ENCODE results near the gene FDXACB1.

FDXACB1 gene, protein sequence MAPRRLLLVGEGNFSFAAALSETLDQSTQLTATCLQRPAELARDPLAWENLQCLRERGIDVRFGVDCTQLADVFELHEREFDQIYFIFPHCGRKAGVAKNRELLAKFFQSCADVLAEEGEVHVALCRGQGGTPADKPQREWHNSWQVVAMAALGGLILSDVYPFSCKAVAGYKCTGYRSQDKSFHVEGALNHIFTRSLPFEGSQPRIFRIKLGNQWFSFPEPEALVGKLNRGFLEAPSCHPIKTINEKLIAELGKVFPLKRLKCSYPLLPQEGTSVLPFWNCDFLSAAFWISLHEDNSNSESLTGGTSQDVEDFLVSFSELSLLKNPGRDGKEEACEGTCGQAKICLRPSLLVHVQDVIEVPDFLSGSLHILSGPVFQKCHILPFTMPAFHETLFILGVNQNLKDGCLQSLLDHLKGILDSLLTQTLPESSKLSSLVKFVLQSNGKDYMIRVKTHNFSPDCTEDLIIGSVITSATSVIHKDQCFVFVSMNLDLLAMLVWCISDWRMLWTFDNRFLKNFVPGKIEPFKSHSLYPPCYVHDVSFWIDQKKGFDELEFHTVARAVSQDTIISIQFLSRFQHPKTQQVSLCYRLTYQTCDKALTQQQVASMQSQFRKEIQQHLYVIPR

DNA sequence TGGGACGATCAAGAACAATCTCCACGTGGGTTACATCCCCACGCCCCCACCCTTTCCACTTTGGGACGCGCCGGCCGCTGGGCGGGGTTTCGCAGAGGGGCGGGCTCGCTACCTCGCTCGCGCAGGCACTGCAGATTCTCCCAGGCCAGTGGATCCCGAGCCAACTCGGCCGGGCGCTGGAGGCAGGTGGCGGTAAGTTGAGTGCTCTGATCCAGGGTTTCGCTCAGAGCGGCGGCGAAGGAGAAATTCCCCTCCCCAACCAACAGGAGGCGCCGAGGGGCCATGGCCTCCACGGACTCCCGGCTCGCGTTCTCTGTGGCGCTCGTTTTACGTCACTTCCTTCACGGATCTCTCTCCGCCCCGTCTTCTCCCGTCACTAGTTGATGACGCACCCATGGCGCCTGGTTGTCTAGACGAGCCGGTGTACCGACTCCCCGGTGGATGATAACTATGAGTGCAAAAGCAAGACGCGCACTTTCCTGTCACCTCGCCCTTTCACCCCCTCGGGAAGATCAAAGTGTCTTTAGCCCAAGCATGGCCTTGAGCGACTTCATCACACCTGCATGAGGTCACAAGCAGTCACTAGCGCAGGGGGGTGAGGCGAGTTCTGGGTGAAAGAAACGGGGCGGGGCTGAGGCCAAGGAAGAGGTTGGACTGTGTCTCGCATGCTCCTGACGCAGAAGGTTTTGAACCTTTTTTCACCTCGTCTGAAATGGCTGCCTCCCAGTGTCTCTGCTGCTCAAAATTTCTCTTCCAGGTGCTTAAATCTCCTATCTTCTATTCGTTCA is at the start of gene FDXACB1, which contains the start of gene CFAP68:
FDXACB1 (minus strand) TSS at position 317 of the 788 bp plus-strand sequence; CDS start at position 284, 33 bp downstream.
CFAP68 (plus strand) TSS at position 693 of the 788 bp plus-strand sequence; CDS start at position 713, 20 bp downstream.
- Histone ChIP-seq H3K27me3 (ENCODE audit: insufficient read depth, insufficient read length) (no peaks in the 10 kb centered on the region), H3K4me1 (ENCODE audit: insufficient read depth, insufficient read length) (no peaks in the 10 kb centered on the region), H3K4me3 (ENCODE audit: insufficient read length, low read depth) (peak within 1 kb of the TSS; percentile 81), H3K36me3 (ENCODE audit: insufficient read depth, insufficient read length, low read length) (peaks cover 4% of the 10 kb centered on the region), H3K9me3 (ENCODE audit: insufficient read depth, low read length) (no peaks in the 10 kb centered on the region), H3K9ac (ENCODE audit: insufficient read length, low read depth) (peak within 1 kb of the TSS; percentile 88)
- DNase-seq (ENCODE audit: low read depth, low spot score) = peak; percentile 97
- peak; percentile 31 for TF ChIP-seq YY1 (IDR thresholded peaks at IDR 0.05; ENCODE audit: insufficient read depth, insufficient read length)
- no peak for TF ChIP-seq ZNF274 (IDR thresholded peaks at IDR 0.05; ENCODE audit: low read depth, low read length)

DNA sequence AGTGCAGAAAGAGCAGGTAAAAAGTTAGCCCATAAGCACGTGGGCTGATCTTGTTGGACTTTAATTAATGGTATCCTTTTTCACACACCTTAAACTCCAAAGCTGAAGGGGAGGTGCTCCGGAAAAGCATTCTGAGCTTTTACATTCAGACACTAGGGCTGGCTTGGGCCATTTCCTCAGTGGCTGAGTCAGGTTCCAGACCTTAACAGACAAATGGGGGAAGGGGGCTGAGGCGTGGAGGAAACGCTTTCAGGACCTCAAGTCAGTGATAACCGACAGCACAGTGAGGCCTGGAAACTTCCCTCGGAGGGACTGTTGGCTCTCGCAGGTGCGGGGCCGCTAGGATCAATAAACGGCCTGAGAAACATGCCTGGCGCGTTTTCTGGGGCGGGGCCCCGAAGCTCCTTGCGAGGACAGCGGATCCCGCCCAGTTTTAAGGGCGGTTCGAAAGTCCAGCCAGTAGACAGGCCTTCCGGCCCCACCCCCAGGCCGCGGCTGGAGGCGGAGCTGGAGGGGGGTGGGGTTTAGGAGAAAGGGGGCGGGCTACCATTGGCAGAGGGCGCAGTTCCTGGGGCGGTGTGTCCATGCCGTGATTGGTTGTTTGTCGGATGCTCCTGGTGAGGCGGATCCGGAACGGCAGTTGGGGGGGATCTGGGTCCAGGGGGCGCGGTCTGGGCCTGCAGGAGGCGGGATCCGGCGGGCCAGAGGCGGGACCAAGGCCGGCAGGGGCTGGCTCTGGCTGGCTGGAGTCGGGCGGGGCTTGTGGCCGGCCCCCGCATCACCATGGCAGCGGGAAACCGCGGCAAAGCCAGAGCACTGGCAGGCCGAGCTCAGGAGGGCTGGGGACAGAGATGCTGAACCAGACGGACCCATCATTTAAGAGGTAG is 47.8 kb upstream of the FDXACB1 start:
- Histone ChIP-seq H3K9ac (ENCODE audit: insufficient read length, low read depth) (peak overlapping the region; percentile 77), H3K27me3 (ENCODE audit: insufficient read depth, insufficient read length) (no peaks in the 10 kb centered on the region), H3K4me3 (ENCODE audit: insufficient read length, low read depth) (peak overlapping the region; percentile 43), H3K36me3 (ENCODE audit: insufficient read depth, insufficient read length, low read length) (no peaks in the 10 kb centered on the region), H3K9me3 (ENCODE audit: insufficient read depth, low read length) (no peaks in the 10 kb centered on the region), H3K4me1 (ENCODE audit: insufficient read depth, insufficient read length) (no peaks in the 10 kb centered on the region)
- TF ChIP-seq ZNF274 (IDR thresholded peaks at IDR 0.05; ENCODE audit: low read depth, low read length) = no peak
- no peak for TF ChIP-seq SUZ12 (IDR thresholded peaks at IDR 0.05; ENCODE audit: extremely low read depth, insufficient read depth, insufficient read length)
- no peak for TF ChIP-seq YY1 (IDR thresholded peaks at IDR 0.05; ENCODE audit: insufficient read depth, insufficient read length)
- DNase-seq (ENCODE audit: low read depth, low spot score) = peak; percentile 94

DNA sequence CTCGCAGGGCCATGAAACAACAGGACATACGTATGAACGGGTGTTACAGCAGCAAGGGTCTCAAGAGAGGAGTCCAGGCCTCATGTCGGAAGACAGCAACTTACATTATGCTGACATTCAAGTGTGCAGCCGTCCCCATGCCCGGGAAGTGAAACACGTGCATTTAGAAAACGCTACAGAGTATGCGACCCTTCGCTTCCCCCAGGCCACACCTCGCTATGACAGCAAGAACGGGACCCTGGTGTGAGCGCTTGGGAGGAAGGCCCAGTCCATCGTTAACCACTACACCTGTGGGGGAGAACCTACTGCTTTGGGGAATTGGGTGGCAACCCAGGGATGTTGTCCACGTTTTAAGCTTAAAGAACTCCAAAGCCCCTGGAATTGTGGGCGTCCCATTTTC is 47.0 kb upstream of the FDXACB1 start:
- no peaks in the 10 kb centered on the region for H3K4me1 ChIP-seq (ENCODE audit: insufficient read depth, insufficient read length)
- no peaks in the 10 kb centered on the region for H3K9me3 ChIP-seq (ENCODE audit: insufficient read depth, low read length)
- H3K27me3 ChIP-seq (ENCODE audit: insufficient read depth, insufficient read length) = no peaks in the 10 kb centered on the region
- no peaks in the 10 kb centered on the region for H3K36me3 ChIP-seq (ENCODE audit: insufficient read depth, insufficient read length, low read length)
- peak overlapping the region; percentile 43 for H3K4me3 ChIP-seq (ENCODE audit: insufficient read length, low read depth)
- TF ChIP-seq YY1 (IDR thresholded peaks at IDR 0.05; ENCODE audit: insufficient read depth, insufficient read length) (no peak), ZNF274 (IDR thresholded peaks at IDR 0.05; ENCODE audit: low read depth, low read length) (no peak), SUZ12 (IDR thresholded peaks at IDR 0.05; ENCODE audit: extremely low read depth, insufficient read depth, insufficient read length) (no peak)
- H3K9ac ChIP-seq (ENCODE audit: insufficient read length, low read depth) = peak overlapping the region; percentile 77
- no peak for DNase-seq (ENCODE audit: low read depth, low spot score)

DNA sequence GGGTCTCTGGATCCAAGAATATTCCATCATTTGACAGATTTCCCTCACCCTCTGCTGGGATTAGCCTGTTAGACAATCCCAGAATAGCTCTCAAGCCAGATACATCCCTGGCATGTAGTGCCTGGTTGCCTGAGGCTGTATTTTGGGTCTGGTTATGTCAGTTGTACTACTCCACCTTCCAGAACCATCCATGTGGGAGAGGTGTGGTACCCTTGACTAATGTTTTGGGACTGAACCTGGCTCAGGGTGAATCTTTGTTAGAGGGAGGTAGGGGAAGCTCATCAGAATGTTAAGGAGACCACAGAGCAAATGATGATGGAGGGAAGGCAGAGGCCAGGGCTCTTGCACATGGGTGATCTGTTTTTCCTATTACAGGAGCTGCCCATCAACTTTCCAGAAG is 45.0 kb upstream of the FDXACB1 start:
- Histone ChIP-seq H3K9me3 (ENCODE audit: insufficient read depth, low read length) (no peaks in the 10 kb centered on the region), H3K9ac (ENCODE audit: insufficient read length, low read depth) (no peak overlapping the region), H3K4me3 (ENCODE audit: insufficient read length, low read depth) (no peak overlapping the region), H3K36me3 (ENCODE audit: insufficient read depth, insufficient read length, low read length) (no peaks in the 10 kb centered on the region), H3K27me3 (ENCODE audit: insufficient read depth, insufficient read length) (no peaks in the 10 kb centered on the region), H3K4me1 (ENCODE audit: insufficient read depth, insufficient read length) (no peaks in the 10 kb centered on the region)
- TF ChIP-seq YY1 (IDR thresholded peaks at IDR 0.05; ENCODE audit: insufficient read depth, insufficient read length) (no peak), ZNF274 (IDR thresholded peaks at IDR 0.05; ENCODE audit: low read depth, low read length) (no peak), SUZ12 (IDR thresholded peaks at IDR 0.05; ENCODE audit: extremely low read depth, insufficient read depth, insufficient read length) (no peak)
- no peak for DNase-seq (ENCODE audit: low read depth, low spot score)

DNA sequence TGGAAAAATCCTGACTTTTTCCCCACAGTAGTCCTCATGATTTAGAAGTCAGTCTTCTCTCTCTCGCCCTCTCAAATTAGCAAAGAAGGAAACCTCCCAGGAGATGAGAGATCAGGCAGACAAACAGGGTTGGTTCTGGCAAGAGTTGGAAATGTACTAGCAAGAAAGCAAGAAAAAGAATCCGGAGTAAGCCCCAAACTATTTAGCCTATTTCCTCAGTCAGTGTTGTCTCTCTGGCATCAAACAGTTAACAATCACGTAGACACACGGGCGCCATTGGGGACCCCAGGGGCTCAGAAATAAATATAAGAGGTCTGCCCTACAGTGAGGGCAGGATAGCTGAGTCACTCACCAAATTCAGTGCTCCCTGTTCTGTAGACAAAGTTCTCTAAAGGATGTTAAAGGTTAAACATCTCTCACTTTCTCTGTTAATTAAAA is 44.4 kb upstream of the FDXACB1 start:
- H3K9ac ChIP-seq (ENCODE audit: insufficient read length, low read depth) = no peak overlapping the region
- no peak overlapping the region for H3K4me3 ChIP-seq (ENCODE audit: insufficient read length, low read depth)
- no peaks in the 10 kb centered on the region for H3K4me1 ChIP-seq (ENCODE audit: insufficient read depth, insufficient read length)
- TF ChIP-seq SUZ12 (IDR thresholded peaks at IDR 0.05; ENCODE audit: extremely low read depth, insufficient read depth, insufficient read length) = no peak
- no peak for TF ChIP-seq YY1 (IDR thresholded peaks at IDR 0.05; ENCODE audit: insufficient read depth, insufficient read length)
- no peak for TF ChIP-seq ZNF274 (IDR thresholded peaks at IDR 0.05; ENCODE audit: low read depth, low read length)
- no peaks in the 10 kb centered on the region for H3K27me3 ChIP-seq (ENCODE audit: insufficient read depth, insufficient read length)
- H3K9me3 ChIP-seq (ENCODE audit: insufficient read depth, low read length) = no peaks in the 10 kb centered on the region
- DNase-seq (ENCODE audit: low read depth, low spot score) = no peak
- H3K36me3 ChIP-seq (ENCODE audit: insufficient read depth, insufficient read length, low read length) = no peaks in the 10 kb centered on the region

DNA sequence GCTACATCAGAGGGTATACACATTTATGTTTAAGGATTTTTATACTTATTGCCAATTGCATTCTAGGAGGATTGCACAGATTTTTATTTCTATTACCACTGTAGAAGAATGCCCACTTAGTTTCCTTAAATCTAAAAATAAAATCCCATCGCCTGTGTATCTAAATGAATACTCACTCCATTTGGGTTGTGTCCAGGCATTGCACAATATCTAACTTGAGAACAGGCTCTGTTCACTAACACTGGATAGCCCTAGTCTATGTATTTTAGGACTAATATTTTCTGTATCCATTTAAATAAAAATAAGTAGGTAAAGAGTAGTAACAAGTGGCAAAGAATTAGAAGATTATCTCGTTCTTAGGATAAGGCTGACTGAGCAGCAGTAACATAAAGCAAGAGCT is 43.8 kb upstream of the FDXACB1 start:
- Histone ChIP-seq H3K36me3 (ENCODE audit: insufficient read depth, insufficient read length, low read length) (no peaks in the 10 kb centered on the region), H3K4me3 (ENCODE audit: insufficient read length, low read depth) (no peak overlapping the region), H3K9ac (ENCODE audit: insufficient read length, low read depth) (no peak overlapping the region), H3K27me3 (ENCODE audit: insufficient read depth, insufficient read length) (no peaks in the 10 kb centered on the region), H3K4me1 (ENCODE audit: insufficient read depth, insufficient read length) (no peaks in the 10 kb centered on the region), H3K9me3 (ENCODE audit: insufficient read depth, low read length) (no peaks in the 10 kb centered on the region)
- no peak for TF ChIP-seq SUZ12 (IDR thresholded peaks at IDR 0.05; ENCODE audit: extremely low read depth, insufficient read depth, insufficient read length)
- no peak for TF ChIP-seq ZNF274 (IDR thresholded peaks at IDR 0.05; ENCODE audit: low read depth, low read length)
- no peak for TF ChIP-seq YY1 (IDR thresholded peaks at IDR 0.05; ENCODE audit: insufficient read depth, insufficient read length)
- DNase-seq (ENCODE audit: low read depth, low spot score) = no peak
